Osteoblast (primary cell): ENCODE measurements around the gene SLC35C1. TPM values are rescaled to one million over a fixed set of nuclear protein-coding genes. Genes with fewer than 3 reads are reported as not detected.

ENCODE experiments used
- DNase-seq: peaks from one replicate; pipeline ENCODE4 v3.0.0; 2011; ENCODE audit warnings: low spot score, mixed read lengths; ENCODE audit not compliant: insufficient read length; ENCODE audit errors: missing footprints
- H2AFZ ChIP-seq: 2 replicates; pipeline ENCODE4 v1.6.0; 2011; ENCODE audit warnings: mild to moderate bottlenecking, low read length
- H3K27ac ChIP-seq: 2 replicates; pipeline ENCODE4 v1.5.1; 2011; ENCODE audit warnings: mild to moderate bottlenecking, low read depth, low read length, moderate library complexity
- H3K27me3 ChIP-seq: 2 replicates; pipeline ENCODE4 v1.6.0; 2012; ENCODE audit warnings: mild to moderate bottlenecking, control low read depth, inconsistent platforms, low read length, moderate library complexity; ENCODE audit not compliant: insufficient read depth
- H3K36me3 ChIP-seq: 2 replicates; pipeline ENCODE4 v1.5.1; 2011; ENCODE audit warnings: mild to moderate bottlenecking, low read length, control low read depth, moderate library complexity; ENCODE audit not compliant: insufficient read depth
- H3K4me1 ChIP-seq: 2 replicates; pipeline ENCODE4 v1.5.1; 2011; ENCODE audit warnings: mild to moderate bottlenecking, low read length, control low read depth, moderate library complexity; ENCODE audit not compliant: insufficient read depth
- H3K4me2 ChIP-seq: 2 replicates; pipeline ENCODE4 v1.6.0; 2011; ENCODE audit warnings: mild to moderate bottlenecking, low read length; ENCODE audit not compliant: insufficient read depth
- H3K4me3 ChIP-seq: fragments of 200-600 bp; sonication (generic); 3 replicates; pipeline ENCODE4 v1.5.1; 2012; ENCODE audit warnings: mild to moderate bottlenecking, low read length, inconsistent platforms; ENCODE audit not compliant: insufficient read depth
- H3K79me2 ChIP-seq: 2 replicates; pipeline ENCODE4 v1.6.0; 2012; ENCODE audit warnings: mild to moderate bottlenecking, low read length, control low read depth, inconsistent platforms; ENCODE audit not compliant: insufficient read depth
- H3K9me3 ChIP-seq: 2 replicates; pipeline ENCODE4 v1.5.1; 2011; ENCODE audit warnings: low read depth, low read length, control low read depth
- H4K20me1 ChIP-seq: 2 replicates; pipeline ENCODE4 v1.6.0; 2012; ENCODE audit warnings: mild to moderate bottlenecking, low read length, control low read depth; ENCODE audit not compliant: insufficient read depth
- total RNA-seq: library from RNA; depleted of rRNA; stranded (reverse); fragments of >200 nt; gene quantifications from 2 replicates; pipeline ENCODE4 v1.2.3, GENCODE V29; 2012
- TF ChIP-seq, protein P1 (sequence below): IDR thresholded peaks from 2 replicates; pipeline ENCODE4 v1.5.1; 2011; ENCODE audit warnings: mild to moderate bottlenecking, low read depth, low read length, moderate library complexity; ENCODE audit errors: extremely low read depth

The SLC35C1 gene
- total RNA-seq, 1 donor = 12.3 TPM

DNA sequence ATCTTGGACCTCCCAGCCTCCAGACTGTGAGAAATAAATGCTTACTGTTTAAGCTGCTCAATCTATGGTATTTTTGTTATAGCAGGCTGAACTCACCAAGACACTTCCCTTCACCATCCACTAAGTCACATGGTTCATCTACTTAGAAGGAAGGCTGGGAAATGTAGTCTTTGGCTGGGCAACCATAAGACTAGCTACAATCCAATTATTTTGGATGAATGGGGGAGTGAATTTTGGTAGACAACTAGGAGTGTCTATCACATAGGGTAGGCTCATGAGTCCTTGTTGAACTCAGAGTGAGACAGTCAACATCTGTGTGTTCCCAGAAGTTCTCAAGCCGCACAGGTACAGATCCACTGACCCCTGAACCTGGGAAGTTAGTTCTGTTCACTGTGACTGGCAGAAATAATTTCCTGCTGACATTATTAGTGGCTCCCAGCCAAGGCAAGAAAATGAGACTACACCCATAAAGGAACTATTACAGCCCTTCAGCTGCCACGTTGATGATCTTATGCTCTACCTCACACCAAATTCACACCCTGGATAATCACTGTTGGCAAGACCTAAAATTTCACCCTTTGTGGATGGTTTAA, 3.1 kb upstream of the SLC35C1 start:
- no peak overlapping the region for H3K4me3 ChIP-seq
- no peak overlapping the region for H3K4me2 ChIP-seq
- TF ChIP-seq, protein P1, sequence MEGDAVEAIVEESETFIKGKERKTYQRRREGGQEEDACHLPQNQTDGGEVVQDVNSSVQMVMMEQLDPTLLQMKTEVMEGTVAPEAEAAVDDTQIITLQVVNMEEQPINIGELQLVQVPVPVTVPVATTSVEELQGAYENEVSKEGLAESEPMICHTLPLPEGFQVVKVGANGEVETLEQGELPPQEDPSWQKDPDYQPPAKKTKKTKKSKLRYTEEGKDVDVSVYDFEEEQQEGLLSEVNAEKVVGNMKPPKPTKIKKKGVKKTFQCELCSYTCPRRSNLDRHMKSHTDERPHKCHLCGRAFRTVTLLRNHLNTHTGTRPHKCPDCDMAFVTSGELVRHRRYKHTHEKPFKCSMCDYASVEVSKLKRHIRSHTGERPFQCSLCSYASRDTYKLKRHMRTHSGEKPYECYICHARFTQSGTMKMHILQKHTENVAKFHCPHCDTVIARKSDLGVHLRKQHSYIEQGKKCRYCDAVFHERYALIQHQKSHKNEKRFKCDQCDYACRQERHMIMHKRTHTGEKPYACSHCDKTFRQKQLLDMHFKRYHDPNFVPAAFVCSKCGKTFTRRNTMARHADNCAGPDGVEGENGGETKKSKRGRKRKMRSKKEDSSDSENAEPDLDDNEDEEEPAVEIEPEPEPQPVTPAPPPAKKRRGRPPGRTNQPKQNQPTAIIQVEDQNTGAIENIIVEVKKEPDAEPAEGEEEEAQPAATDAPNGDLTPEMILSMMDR = no peak
- H3K4me1 ChIP-seq = peaks cover 11% of the 10 kb centered on the region
- peak; percentile 84 for DNase-seq
- H3K9me3 ChIP-seq = no peaks in the 10 kb centered on the region
- H4K20me1 ChIP-seq = peaks cover 13% of the 10 kb centered on the region
- peaks cover 17% of the 10 kb centered on the region for H3K79me2 ChIP-seq
- no peak overlapping the region for H3K27ac ChIP-seq
- H2AFZ ChIP-seq = no peak overlapping the region
- no peaks in the 10 kb centered on the region for H3K27me3 ChIP-seq
- peaks cover 6% of the 10 kb centered on the region for H3K36me3 ChIP-seq

DNA sequence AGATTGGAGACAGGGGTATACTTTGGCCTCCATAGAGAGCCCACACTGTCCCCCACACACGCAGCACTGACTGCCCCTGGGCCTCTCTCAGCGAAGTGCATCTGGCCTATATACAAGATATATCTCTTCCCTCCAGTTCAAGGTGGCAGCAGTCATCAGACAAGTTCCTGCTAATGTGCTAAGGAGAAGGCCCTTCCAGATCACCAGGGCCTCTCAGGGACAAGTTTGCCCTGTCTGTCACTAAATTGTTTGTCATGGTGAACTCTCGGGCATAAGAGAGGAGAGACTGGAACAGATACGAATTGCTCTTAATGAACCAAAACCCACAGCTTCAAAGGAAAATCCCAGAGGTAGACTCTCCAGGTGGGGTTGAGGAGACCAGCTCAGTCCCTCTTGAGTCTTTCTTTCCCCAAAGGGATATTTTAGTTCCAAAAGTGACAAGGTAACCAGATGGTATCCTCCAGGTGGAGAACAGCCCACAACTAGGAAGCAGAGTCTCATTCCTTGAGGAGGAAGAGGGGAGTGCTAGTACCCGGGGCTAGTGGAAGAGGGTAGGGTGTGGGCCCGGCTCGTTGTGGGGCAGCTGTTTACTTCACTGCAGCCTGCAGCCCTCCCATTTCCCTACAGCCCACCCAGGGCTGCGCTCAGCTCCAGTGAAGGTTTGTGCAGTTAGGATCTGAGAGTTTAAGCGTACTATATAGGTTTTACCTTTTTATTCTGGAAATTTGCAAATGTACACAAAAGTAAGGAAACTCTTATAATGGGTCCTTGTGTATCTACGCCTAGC, 2.2 kb upstream of the SLC35C1 start:
- H3K79me2 ChIP-seq = peaks cover 26% of the 10 kb centered on the region
- H2AFZ ChIP-seq = no peak overlapping the region
- no peaks in the 10 kb centered on the region for H3K9me3 ChIP-seq
- H3K4me1 ChIP-seq = peaks cover 20% of the 10 kb centered on the region
- peak; percentile 64 for DNase-seq
- H3K4me3 ChIP-seq = no peak overlapping the region
- peaks cover 22% of the 10 kb centered on the region for H4K20me1 ChIP-seq
- H3K4me2 ChIP-seq = no peak overlapping the region
- peaks cover 11% of the 10 kb centered on the region for H3K36me3 ChIP-seq
- H3K27me3 ChIP-seq = no peaks in the 10 kb centered on the region
- TF ChIP-seq, protein P1 = no peak
- H3K27ac ChIP-seq = no peak overlapping the region

DNA sequence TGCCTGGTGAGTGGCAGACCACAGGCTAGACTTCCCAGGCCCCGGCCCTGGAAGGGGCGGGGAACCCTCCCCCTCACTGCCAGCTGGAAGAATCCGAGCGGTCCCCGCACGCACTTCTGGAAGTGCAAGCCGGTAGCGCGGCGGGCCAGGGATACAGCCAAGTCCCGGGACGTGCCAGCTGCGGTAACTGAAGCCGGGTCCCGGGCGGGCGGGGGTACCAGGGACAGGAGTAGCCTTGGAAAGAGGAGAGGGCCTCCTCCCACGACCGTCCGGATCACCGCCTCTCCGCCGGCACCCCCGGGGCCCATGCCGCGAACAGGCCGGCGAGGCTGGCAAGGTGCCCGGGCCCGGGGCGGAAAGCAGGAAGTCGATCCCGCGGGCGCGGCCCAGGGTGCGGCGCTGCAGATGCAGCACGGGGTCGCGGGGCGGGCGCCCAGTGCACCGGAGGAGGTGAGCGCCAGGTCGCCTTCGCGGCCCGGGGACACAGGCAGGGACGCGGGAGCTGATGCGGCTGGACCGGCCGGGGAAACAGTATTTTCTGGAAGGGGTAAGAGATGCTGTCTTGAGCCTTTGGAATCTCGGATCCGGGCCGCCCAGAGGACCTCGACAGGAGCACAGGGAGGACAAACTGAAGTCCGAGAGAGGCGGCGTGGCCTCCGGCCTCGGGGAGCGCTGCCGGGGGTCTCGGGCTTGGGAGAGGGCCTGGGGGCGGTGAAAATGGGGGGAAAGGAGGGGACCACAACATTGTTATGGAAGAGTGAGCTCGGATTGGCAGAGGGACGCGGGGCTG, 783 bp upstream of the SLC35C1 start:
- no peak overlapping the region for H3K27ac ChIP-seq

More for the DNA sequence above, 783 bp upstream of the SLC35C1 start:
- Histone ChIP-seq H3K9me3 (no peaks in the 10 kb centered on the region), H3K79me2 (peaks cover 31% of the 10 kb centered on the region), H3K4me2 (peak overlapping the region; percentile 97), H3K4me1 (peaks cover 23% of the 10 kb centered on the region), H3K36me3 (peaks cover 15% of the 10 kb centered on the region), H2AFZ (peak overlapping the region; percentile 90), H3K27me3 (no peaks in the 10 kb centered on the region), H3K4me3 (peak overlapping the region; percentile 97), H4K20me1 (peaks cover 31% of the 10 kb centered on the region)
- TF ChIP-seq, protein P1 = no peak
- peak; percentile 86 for DNase-seq
